HCT116 (cell line): ENCODE measurements around the gene TGFBR3. TPM values are rescaled to one million over a fixed set of nuclear protein-coding genes. Genes with fewer than 3 reads are reported as not detected.

Experiments
- ATAC-seq: fragments of 200-7000 bp; cut with Tn5 transposase; 2 replicates; pipeline ENCODE4 v1.9.1; 2020; ENCODE audit warnings: mild to moderate bottlenecking, moderate library complexity
- BruUV-seq: library from RNA; stranded (reverse); fragments of 400-500 nt; replicated peaks from 2 replicates; lab custom pipeline; 2021; lab: Mats Ljungman, UMichigan
- CTCF ChIA-PET: fragments of 300-600 bp; sonication (Branson Sonifier 250); formaldehyde crosslinking; loops from one replicate; lab custom pipeline; 2021; ENCODE audit warnings: antibody characterized with exemption; lab: Charles Lee
- POLR2A ChIA-PET: fragments of 300-600, 350-600 bp; sonication (Branson Sonifier 250); formaldehyde crosslinking; loops from one replicate; lab custom pipeline; 2021; ENCODE audit warnings: antibody characterized with exemption; lab: Charles Lee
- RAD21 ChIA-PET, 2 experiments: fragments of 300-600 bp; sonication (Branson Sonifier 250); formaldehyde crosslinking; loops; one replicate each; lab custom pipeline; 2023; ENCODE audit warnings: low total read pairs in 2 of 2; ENCODE audit not compliant: uncharacterized antibody in 2 of 2, unreplicated experiment in 2 of 2, low non-redundant PET in 1 of 2; lab: Charles Lee
- DNase-seq: peaks from one replicate; pipeline ENCODE4 v3.0.0-alpha.2; 2010; ENCODE audit warnings: low read depth, low spot score
- H2AFZ ChIP-seq: fragments of 200-600 bp; shearing (Covaris generic), sonication (generic); 2 replicates; pipeline ENCODE4 v1.6.1; 2017; ENCODE audit warnings: low read depth, mixed run types, mixed read lengths, antibody characterized with exemption, low read length; ENCODE audit not compliant: poor library complexity, severe bottlenecking
- H3K27ac ChIP-seq: 2 replicates; pipeline ENCODE4 v1.5.1; 2012; ENCODE audit warnings: low read depth, low read length
- H3K27me3 ChIP-seq: fragments of 200-600 bp; sonication (generic); 2 replicates; pipeline ENCODE4 v1.6.1; 2016; ENCODE audit warnings: mixed run types, low read length, mixed read lengths; ENCODE audit not compliant: insufficient read depth
- H3K36me3 ChIP-seq, 2 experiments: fragments of 200-500 bp in 1 of 2; fragments of 200-600 bp in 1 of 2; sonication (Bioruptor generic) in 1 of 2; sonication (generic) in 1 of 2; 2 replicates each; pipeline versions ENCODE4 v1.5.1 to v1.6.1; 2014 to 2016; ENCODE audit warnings: low read length in 2 of 2, inconsistent platforms in 1 of 2, mixed read lengths in 1 of 2, mixed run types in 1 of 2; ENCODE audit not compliant: insufficient read depth in 2 of 2, control insufficient read depth in 1 of 2
- H3K4me1 ChIP-seq, 2 experiments: fragments of 200-600 bp in 1 of 2; sonication (generic) in 1 of 2; 2 replicates each; pipeline versions ENCODE4 v1.5.1 to v1.6.1; 2012 to 2017; ENCODE audit warnings: low read length in 2 of 2, inconsistent platforms in 1 of 2, mild to moderate bottlenecking in 1 of 2, mixed read lengths in 1 of 2, mixed run types in 1 of 2, moderate library complexity in 1 of 2; ENCODE audit not compliant: insufficient read depth in 2 of 2, control insufficient read depth in 1 of 2
- H3K4me2 ChIP-seq: fragments of 200-600 bp; sonication (generic); 2 replicates; pipeline ENCODE4 v1.6.1; 2017; ENCODE audit warnings: mixed run types, low read length, mixed read lengths
- H3K4me3 ChIP-seq, 2 experiments: fragments of 200-600 bp in 1 of 2; sonication (generic) in 1 of 2; replicated peaks in 1 of 2; 2 replicates each; pipeline ENCODE4 v1.5.1; 2011 to 2016; ENCODE audit warnings: low read length in 2 of 2, control low read depth in 1 of 2, low read depth in 1 of 2, mild to moderate bottlenecking in 1 of 2, mixed read lengths in 1 of 2, mixed run types in 1 of 2
- H3K79me2 ChIP-seq: fragments of 200-600 bp; sonication (generic); 2 replicates; pipeline ENCODE4 v1.6.1; 2017; ENCODE audit warnings: mild to moderate bottlenecking, mixed run types, low read length, moderate library complexity, mixed read lengths; ENCODE audit not compliant: insufficient read depth
- H3K9ac ChIP-seq: fragments of 200-600 bp; sonication (generic); 2 replicates; pipeline ENCODE4 v1.6.1; 2016; ENCODE audit warnings: low read length, mixed read lengths
- H3K9me2 ChIP-seq: fragments of 200-600 bp; sonication (generic), shearing (Covaris generic); 2 replicates; pipeline ENCODE4 v1.6.1; 2017; ENCODE audit warnings: mixed run types, mild to moderate bottlenecking, moderate library complexity; ENCODE audit not compliant: insufficient read depth
- H3K9me3 ChIP-seq, 2 experiments: fragments of 200-500 bp in 1 of 2; fragments of 200-600 bp in 1 of 2; sonication (Bioruptor generic) in 1 of 2; sonication (generic) in 1 of 2; 2 replicates each; pipeline ENCODE4 v1.6.1; 2014 to 2017; ENCODE audit warnings: low read length in 2 of 2, mixed read lengths in 2 of 2, inconsistent platforms in 1 of 2, low read depth in 1 of 2, mild to moderate bottlenecking in 1 of 2, mixed run types in 1 of 2, moderate library complexity in 1 of 2; ENCODE audit not compliant: control insufficient read depth in 1 of 2, insufficient read depth in 1 of 2
- H4K20me1 ChIP-seq: fragments of 200-600 bp; sonication (generic), shearing (Covaris generic); 2 replicates; pipeline ENCODE4 v1.6.1; 2017; ENCODE audit warnings: mixed run types, mild to moderate bottlenecking, moderate library complexity; ENCODE audit not compliant: insufficient read depth
- ATF3 ChIP-seq: IDR thresholded peaks from 2 replicates; pipeline ENCODE4 v1.6.1; 2012
- CBX3 ChIP-seq: IDR thresholded peaks from 2 replicates; pipeline ENCODE4 v1.6.1; 2012; ENCODE audit warnings: low read depth
- CEBPB ChIP-seq: IDR thresholded peaks from 2 replicates; pipeline ENCODE4 v1.6.1; 2012; ENCODE audit warnings: low read depth
- EZH2phosphoT487 ChIP-seq: fragments of 200-600 bp; IDR thresholded peaks from 2 replicates; pipeline ENCODE4 v1.6.1; 2018; ENCODE audit warnings: antibody characterized with exemption, borderline replicate concordance
- POLR2AphosphoS5 ChIP-seq: IDR thresholded peaks from 2 replicates; pipeline ENCODE4 v1.6.1; 2011; ENCODE audit warnings: mild to moderate bottlenecking, low read depth, low read length, moderate library complexity
- RAD21 ChIP-seq: IDR thresholded peaks from 2 replicates; pipeline ENCODE4 v1.6.1; 2012; ENCODE audit warnings: low read depth, mild to moderate bottlenecking
- SP1 ChIP-seq: IDR thresholded peaks from 2 replicates; pipeline ENCODE4 v1.6.1; 2012; ENCODE audit warnings: low read depth
- YY1 ChIP-seq: IDR thresholded peaks from 2 replicates; pipeline ENCODE4 v1.6.1; 2011; ENCODE audit warnings: low read length, low read depth, moderate library complexity, mild to moderate bottlenecking; ENCODE audit not compliant: insufficient replicate concordance; ENCODE audit errors: extremely low read depth
- ZBTB33 ChIP-seq: IDR thresholded peaks from 2 replicates; pipeline ENCODE4 v1.6.1; 2011; ENCODE audit warnings: mild to moderate bottlenecking, low read length, moderate library complexity; ENCODE audit not compliant: insufficient replicate concordance; ENCODE audit errors: extremely low read depth
- ZNF274 ChIP-seq: fragments of 200-500 bp; sonication (Bioruptor generic); IDR thresholded peaks from 2 replicates; pipeline ENCODE4 v1.6.1; 2014; ENCODE audit warnings: mild to moderate bottlenecking, low read depth, low read length, inconsistent platforms
- intact Hi-C: fragments of 100-400 bp; cut with micrococcal nuclease; formaldehyde crosslinking; loops from 2 replicates; pipeline ENCODE4 v1.10.0; 2022
- total RNA-seq: library from RNA; stranded (reverse); gene quantifications from one replicate; pipeline ENCODE4 v1.2.1, GENCODE V29; 2021; ENCODE audit not compliant: unreplicated experiment
- TF ChIP-seq, protein P1 (sequence below), 3 experiments: fragments of 200-600 bp in 1 of 3; sonication (generic) in 1 of 3; IDR thresholded peaks in 2 of 3; conservative IDR thresholded peaks in 1 of 3; 2 replicates each; pipeline ENCODE4 v1.5.1; 2012 to 2017; ENCODE audit warnings: low read depth in 2 of 3, low read length in 2 of 3, antibody characterized with exemption in 1 of 3, borderline replicate concordance in 1 of 3, control low read depth in 1 of 3, mild to moderate bottlenecking in 1 of 3, mixed read lengths in 1 of 3, mixed run types in 1 of 3, moderate library complexity in 1 of 3; ENCODE audit not compliant: insufficient read depth in 1 of 3

The TGFBR3 gene
- total RNA-seq, 1 experiment from 2014 or later: 7.1 TPM

DNA sequence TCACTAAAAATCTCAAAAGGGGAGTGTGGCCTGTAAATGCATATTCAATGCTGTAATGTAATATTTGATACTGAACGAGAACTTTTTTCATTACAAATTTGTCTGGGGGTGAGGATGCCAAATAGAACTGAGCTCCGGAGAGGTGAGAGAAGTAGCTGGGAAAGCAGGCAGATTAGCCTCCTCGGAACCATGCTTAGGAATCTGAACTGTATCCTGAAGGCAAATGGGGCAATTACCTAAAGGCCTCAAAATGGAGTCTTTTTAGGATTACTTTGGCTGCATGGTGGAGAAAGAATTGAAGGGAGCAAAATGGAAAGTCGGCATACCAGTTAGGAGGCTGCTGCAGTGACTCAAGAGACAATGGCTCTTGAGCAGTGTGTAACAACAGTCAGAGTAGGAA lies 206.5 kb downstream of the TGFBR3 start (continued):
- no peak for TF ChIP-seq ATF3
- no peak for TF ChIP-seq SP1

DNA sequence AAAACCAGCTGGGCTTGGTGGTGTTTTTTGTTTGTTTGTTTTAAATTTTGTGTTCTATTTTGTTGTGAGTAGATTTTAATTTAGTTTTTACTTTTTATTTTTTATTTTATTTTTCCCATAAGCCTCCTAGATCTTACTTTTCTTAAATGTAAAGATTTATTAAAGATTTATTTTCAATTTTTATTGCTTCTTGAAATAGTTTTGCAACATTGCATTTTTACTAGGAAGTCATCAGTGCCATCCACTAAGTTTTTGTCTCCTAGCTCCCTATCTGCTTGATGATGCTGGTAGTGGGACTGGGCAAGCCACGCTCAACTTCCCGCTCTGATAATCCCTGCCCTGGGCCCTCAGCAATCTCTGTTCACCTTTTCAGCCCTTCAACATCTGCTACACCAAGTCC lies 209.9 kb downstream of the TGFBR3 start:
- no peak for ATAC-seq
- Histone ChIP-seq H3K9me2 (no peaks in the 10 kb centered on the region; the same call in 1 of the 2 replicates), H3K36me3 (no peaks in the 10 kb centered on the region), H3K4me2 (no peak overlapping the region), H3K27me3 (no peaks in the 10 kb centered on the region), H3K9ac (no peak overlapping the region), H3K79me2 (no peaks in the 10 kb centered on the region), H3K4me1 (no peaks in the 10 kb centered on the region), H3K9me3 (no peaks in the 10 kb centered on the region), H3K4me3 (no peak overlapping the region), H4K20me1 (no peaks in the 10 kb centered on the region), H2AFZ (no peak overlapping the region), H3K27ac (no peak overlapping the region)
- POLR2A ChIA-PET: no interaction called here
- CTCF ChIA-PET: no interaction called here
- RAD21 ChIA-PET: no interaction called here
- no peak for DNase-seq
- BruUV-seq: no TSS peak
- intact Hi-C loops: no loop called here
- no peak for TF ChIP-seq YY1
- no peak for TF ChIP-seq RAD21

GRCh38 chr1:91674107-91674506 lies 211.8 kb downstream of the TGFBR3 start:
- POLR2A ChIA-PET: no interaction called here
- Histone ChIP-seq H3K4me3 (no peak overlapping the region), H4K20me1 (no peaks in the 10 kb centered on the region), H3K27ac (no peak overlapping the region), H3K27me3 (no peaks in the 10 kb centered on the region), H3K9me3 (no peaks in the 10 kb centered on the region), H2AFZ (no peak overlapping the region), H3K9me2 (no peaks in the 10 kb centered on the region; the same call in 1 of the 2 replicates), H3K4me2 (no peak overlapping the region), H3K36me3 (no peaks in the 10 kb centered on the region), H3K4me1 (no peaks in the 10 kb centered on the region), H3K79me2 (no peaks in the 10 kb centered on the region), H3K9ac (no peak overlapping the region)
- ATAC-seq (no peak), DNase-seq (no peak)
- RAD21 ChIA-PET: no interaction called here
- BruUV-seq: no TSS peak
- CTCF ChIA-PET: no interaction called here
- intact Hi-C loops: no loop called here
- TF ChIP-seq POLR2AphosphoS5: no peak
- no peak for TF ChIP-seq CBX3
- no peak for TF ChIP-seq RAD21
- TF ChIP-seq, protein P1, sequence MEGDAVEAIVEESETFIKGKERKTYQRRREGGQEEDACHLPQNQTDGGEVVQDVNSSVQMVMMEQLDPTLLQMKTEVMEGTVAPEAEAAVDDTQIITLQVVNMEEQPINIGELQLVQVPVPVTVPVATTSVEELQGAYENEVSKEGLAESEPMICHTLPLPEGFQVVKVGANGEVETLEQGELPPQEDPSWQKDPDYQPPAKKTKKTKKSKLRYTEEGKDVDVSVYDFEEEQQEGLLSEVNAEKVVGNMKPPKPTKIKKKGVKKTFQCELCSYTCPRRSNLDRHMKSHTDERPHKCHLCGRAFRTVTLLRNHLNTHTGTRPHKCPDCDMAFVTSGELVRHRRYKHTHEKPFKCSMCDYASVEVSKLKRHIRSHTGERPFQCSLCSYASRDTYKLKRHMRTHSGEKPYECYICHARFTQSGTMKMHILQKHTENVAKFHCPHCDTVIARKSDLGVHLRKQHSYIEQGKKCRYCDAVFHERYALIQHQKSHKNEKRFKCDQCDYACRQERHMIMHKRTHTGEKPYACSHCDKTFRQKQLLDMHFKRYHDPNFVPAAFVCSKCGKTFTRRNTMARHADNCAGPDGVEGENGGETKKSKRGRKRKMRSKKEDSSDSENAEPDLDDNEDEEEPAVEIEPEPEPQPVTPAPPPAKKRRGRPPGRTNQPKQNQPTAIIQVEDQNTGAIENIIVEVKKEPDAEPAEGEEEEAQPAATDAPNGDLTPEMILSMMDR (IDR thresholded peaks at IDR 0.05 in 2 of 3, conservative IDR thresholded peaks at IDR 0.05 in 1 of 3; ENCODE audit: borderline replicate concordance in 1 of 3, insufficient read depth in 1 of 3, low read depth in 2 of 3, low read length in 2 of 3): no peak
- no peak for TF ChIP-seq ZBTB33
- no peak for TF ChIP-seq ATF3
- TF ChIP-seq EZH2phosphoT487: no peak
- TF ChIP-seq ZNF274: no peak
- TF ChIP-seq CEBPB: no peak
